Measurements from ENCODE around the gene PHETA1. TPM values are rescaled to one million over a fixed set of nuclear protein-coding genes. Genes with fewer than 3 reads are reported as not detected.

Gene PHETA1
- total and polyA plus RNA-seq, 2 of the 13 experiments (the other 11 are each of a cell fraction or from before 2014, with no cell fraction given): 11.3 to 20.8 TPM

GRCh38 chr12:111368788-111369495, at the start of gene PHETA1 (continued):
- TF ChIP-seq ZNF766 (CRISPR knock-in tag; IDR thresholded peaks at IDR 0.05; ENCODE audit: borderline replicate concordance) (peak; percentile 77; the same call in 1 of the 2 replicates), ZKSCAN8 (CRISPR knock-in tag; IDR thresholded peaks at IDR 0.05; ENCODE audit: borderline replicate concordance) (no peak), LBX2 (CRISPR knock-in tag; IDR thresholded peaks at IDR 0.05; ENCODE audit: borderline replicate concordance) (no peak), KIAA2018 (CRISPR knock-in tag; IDR thresholded peaks at IDR 0.05; ENCODE audit: borderline replicate concordance) (no peak), KAT2B (IDR thresholded peaks at IDR 0.05; ENCODE audit: borderline replicate concordance, low read depth, low read length) (no peak), AFF4 (CRISPR knock-in tag; IDR thresholded peaks at IDR 0.05) (no peak), PLSCR1 (CRISPR knock-in tag; IDR thresholded peaks at IDR 0.05; ENCODE audit: borderline replicate concordance) (no peak), MAF1 (CRISPR knock-in tag; IDR thresholded peaks at IDR 0.05; ENCODE audit: borderline replicate concordance) (no peak), TRAFD1 (CRISPR knock-in tag; IDR thresholded peaks at IDR 0.05; ENCODE audit: borderline replicate concordance) (no peak)
